Skin of body (tissue), 3 donors: ENCODE data around the gene ARMC9. TPM values are rescaled to one million over a fixed set of nuclear protein-coding genes. Genes with fewer than 3 reads are reported as not detected.

ENCODE experiments used
- DNase-seq: peaks from one replicate; lab custom pipeline; 2025; lab: John Stamatoyannopoulos, UW
- small RNA-seq: library from RNA; depleted of rRNA; stranded (forward); fragments of <200 nt; gene quantifications from one replicate; pipeline ENCODE3, GENCODE V24; 2014; ENCODE audit warnings: low replicate concordance
- total RNA-seq: library from RNA; depleted of rRNA; stranded (reverse); fragments of >200 nt; gene quantifications from one replicate; pipeline ENCODE4 v1.2.3, GENCODE V29; 2014

ARMC9 gene
- total RNA-seq, 1 donor from 2014 or later, result 8.8 TPM

GRCh38 chr2:231413921-231414476 is 215.6 kb downstream of the ARMC9 start:
- DNase-seq, result no peak

GRCh38 chr2:231415029-231415428 is 216.6 kb downstream of the ARMC9 start:
- DNase-seq, result no peak

- DNase-seq, result no peak
These were observed 220.6 kb downstream of the ARMC9 start for GRCh38 chr2:231418820-231419640.

DNA sequence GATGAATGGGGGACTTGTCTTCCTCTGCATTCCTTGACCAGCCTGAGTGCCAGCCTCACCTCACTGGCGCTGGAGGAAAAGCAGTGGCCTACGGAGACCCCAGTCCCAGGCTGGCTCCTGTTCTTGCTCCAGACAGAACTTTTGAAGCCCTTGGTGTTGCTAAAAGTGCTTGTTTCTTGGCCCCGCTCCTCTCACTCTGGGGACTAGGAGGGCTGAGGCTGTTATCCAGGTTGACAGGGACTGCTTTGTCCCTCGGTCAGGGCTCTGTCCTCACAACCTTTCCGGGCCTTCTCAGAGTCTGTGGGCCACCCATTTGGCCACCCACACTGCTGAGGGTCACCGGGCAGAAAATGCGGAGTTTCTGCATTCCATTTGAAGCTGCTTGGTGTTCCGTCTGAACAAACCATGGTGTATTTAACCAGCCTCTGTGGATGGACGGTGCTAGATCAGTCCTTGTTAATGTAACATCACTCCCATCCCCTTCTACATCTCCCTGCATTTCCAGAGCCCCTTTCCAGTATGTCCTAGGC is 222.7 kb downstream of the ARMC9 start:
- DNase-seq, result no peak

DNA sequence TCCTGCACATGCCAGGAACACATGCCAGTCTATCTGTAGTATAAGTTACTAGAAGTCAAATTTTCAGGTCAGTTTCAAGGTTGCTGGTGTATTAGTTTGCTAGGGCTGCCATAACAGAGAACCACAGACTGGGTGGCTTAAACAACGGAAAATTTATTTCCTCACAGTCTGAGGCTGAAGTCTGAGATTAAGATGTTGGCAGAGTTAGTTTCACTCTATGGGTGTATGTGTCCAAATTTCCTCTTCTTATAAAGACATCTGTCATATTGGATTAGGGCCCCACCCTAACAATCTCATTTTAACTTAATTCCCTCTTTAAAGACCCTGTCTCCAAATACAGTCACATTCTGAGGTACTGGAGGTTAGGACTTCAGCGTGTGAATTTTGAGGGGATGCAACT is 223.6 kb downstream of the ARMC9 start:
- DNase-seq, result no peak

GRCh38 chr2:231423176-231423575 is 224.7 kb downstream of the ARMC9 start:
- DNase-seq, result no peak

Small RNA genes lying within 50 kb of the gene (small RNA-seq; reads per million reads assigned to genes)
- gene AC018738.1, result not detected
- gene MIR4777, result not detected

Other genes with a start within 250 kb of the ARMC9 start
- not detected for gene SPATA3, start 202.5 kb upstream of the ARMC9 start, total RNA-seq
- 0.39 TPM for gene C2orf72, start 161.1 kb upstream of the ARMC9 start, total RNA-seq
- gene PSMD1, start 141.8 kb upstream of the ARMC9 start, total RNA-seq, result 72.3 TPM
- gene HTR2B, start 73.6 kb upstream of the ARMC9 start, total RNA-seq, result 0.30 TPM
- gene B3GNT7, start 197.1 kb downstream of the ARMC9 start, total RNA-seq, result 1.4 TPM